Activated CD4-positive, alpha-beta T cell treated with anti-CD3 and anti-CD28 coated beads, Interleukin-2, amount 50 U/mL, for 16 hours (primary cell): ENCODE measurements around the gene PRRX2.

ENCODE experiments used
- DNase-seq: peaks from one replicate; pipeline ENCODE4 v3.0.0-alpha.2; 2020

Gene PRRX2

DNA sequence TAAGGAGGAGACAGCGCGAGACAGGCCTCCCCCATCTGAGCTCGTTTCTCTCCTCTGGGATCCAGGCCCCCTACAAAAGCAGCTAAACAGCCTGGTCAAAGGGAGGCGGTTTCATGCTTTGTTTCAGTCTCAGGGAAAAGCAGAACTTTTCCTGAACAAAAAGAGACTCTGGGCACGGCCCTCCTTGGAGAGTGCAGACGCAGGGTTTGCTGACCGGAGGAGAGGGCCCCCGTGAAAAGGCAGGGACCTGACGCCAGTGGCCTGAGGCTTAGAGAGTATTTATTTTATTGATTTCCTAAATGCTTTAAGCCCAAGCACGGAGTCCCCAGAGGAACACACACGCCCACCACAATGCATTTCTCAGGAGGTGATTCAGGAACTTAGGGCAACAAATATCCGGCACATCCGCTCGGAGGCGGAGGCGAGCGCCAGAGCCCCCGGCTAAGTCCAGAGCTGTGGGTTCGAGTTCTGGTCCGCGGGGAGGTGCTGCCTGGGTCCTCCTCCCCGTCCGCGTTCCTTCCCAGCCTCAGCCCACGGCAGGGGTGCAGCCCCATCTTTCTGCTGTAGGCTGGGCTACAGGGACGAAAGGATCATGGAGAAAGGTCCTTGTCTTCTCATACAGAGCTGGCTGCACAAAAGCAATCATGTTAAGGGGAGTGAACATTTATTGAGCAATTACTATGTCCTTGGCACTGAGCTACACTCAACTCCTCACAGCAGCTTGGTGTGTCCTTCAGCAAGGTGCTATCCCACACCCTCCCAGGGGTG lies 47.4 kb downstream of the PRRX2 start:
- no peak for DNase-seq

DNA sequence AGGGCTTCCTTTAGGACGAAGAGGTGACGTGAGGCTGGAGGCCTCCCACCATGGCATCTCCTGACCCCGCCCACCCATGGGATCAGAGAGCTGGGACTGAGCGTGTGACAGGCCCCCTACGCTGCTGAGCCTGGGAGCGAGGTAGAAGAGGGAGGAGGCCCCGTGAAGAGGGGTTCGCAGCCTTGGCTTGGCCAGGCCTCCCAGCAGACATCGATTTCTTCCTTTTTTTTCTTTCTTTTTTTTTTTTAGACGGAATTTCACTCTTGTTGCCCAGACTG lies 47.9 kb downstream of the PRRX2 start:
- no peak for DNase-seq

GRCh38 chr9:129714511-129715061 lies 49.1 kb downstream of the PRRX2 start:
- DNase-seq, result no peak

DNA sequence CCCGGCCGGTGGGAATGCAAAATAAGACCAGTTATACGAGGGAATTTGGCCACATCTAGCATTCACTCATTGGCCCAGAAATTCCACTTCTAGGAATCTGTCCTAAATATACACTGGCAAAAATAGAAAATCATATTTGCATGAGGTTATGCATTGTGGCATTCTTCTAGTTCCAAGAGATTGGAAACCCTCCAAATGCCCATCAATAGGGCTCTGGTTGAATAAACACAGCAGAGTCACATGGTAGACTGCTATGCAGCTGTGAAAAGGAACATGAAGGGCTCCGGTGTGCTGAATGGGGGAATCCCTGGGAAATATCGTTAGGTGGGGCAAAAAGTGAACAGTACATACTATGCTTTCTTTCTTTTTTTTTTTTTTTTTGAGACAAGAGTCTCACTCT lies 50.6 kb downstream of the PRRX2 start:
- no peak for DNase-seq

DNA sequence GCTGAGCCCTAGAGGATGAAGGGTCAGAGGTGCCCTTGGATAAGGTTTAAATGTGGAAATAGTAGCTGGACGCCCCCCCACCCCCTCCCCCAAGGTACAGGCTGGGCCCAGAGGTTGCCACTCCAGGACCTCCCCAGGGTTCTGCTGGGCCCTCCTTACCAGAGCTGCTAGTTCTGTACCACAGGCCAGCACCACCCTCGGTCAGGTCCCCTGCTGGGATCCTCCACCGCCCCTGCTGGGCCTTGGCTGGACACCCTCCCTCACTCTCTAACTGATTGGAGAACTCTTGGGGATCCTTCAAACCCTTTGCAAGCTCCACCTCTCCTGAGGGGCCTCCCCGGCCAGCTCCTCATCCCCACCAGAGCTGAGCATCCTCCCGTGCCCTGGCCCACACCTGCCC lies 52.5 kb downstream of the PRRX2 start:
- no peak for DNase-seq

GRCh38 chr9:129718647-129719046 lies 53.2 kb downstream of the PRRX2 start:
- DNase-seq, result no peak

DNA sequence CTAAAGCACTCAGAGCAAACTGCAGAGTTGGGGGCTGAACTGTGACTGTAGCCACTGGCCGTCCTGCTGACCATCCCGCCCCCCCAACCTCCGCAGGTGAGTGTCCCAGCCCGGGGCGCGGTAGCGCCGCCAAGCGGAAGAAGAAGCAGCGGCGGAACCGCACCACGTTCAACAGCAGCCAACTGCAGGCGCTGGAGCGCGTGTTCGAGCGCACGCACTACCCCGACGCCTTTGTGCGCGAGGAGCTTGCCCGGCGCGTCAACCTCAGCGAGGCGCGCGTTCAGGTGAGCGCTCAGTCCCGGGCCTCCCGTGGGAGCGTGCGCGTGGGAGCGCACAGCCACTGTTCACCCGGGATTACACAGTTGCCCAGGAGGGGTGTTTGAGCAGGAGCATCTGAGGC lies 53.7 kb downstream of the PRRX2 start:
- DNase-seq, result no peak

- DNase-seq, result no peak
These were observed 54.9 kb downstream of the PRRX2 start for GRCh38 chr9:129720181-129720864.

DNA sequence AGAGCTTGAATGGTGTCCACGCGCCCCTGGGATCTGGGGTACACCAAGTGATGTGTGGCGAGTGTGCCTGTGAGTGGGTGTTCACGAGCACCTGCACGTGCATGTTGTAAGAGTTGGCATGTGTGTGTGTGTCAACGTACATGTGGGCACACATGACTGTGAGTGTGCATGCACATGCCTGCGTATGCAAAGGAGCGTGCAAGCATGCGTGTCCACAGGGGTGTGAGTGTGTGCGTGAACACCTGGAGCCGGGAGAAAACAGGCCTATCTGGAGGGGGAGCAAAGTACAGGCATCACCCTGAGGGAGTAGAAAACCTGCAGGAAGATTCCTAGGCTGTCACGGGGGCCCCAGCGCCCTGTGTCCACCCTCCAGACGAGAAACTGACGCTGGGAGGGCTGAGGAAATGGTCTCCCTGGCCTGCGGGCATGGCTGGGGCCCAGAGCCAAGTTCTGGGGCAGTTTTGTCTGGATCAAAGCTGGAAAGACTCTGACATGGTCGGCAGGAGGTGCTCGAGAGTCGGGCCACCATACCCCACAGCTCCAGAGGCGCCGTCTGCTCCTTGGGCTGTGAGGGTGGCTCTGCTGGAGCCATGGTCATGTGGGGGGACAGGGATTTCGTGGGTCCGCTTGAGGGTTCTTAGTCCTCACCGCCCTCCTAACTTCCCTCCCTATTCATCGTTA lies 55.6 kb downstream of the PRRX2 start:
- DNase-seq, result no peak

DNA sequence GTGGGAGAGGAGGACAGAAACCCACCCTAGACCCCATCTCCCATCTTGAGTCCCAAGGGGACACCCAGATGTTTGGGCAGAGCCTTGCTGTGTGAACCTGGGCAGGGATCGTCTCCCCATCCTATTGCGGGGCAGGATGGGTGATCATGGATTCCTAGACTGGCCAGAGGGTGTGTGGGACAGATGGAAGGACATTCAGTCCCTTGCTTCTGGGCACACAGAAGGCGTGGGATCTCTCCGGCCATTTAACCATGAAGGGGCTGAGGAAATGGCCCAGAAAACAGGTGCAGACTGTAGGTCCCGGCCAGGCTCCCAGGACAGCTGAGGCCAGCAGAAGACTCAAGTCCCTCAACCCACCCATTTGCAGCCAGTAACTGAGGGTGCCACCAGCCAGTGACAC lies 57.5 kb downstream of the PRRX2 start:
- no peak for DNase-seq

DNA sequence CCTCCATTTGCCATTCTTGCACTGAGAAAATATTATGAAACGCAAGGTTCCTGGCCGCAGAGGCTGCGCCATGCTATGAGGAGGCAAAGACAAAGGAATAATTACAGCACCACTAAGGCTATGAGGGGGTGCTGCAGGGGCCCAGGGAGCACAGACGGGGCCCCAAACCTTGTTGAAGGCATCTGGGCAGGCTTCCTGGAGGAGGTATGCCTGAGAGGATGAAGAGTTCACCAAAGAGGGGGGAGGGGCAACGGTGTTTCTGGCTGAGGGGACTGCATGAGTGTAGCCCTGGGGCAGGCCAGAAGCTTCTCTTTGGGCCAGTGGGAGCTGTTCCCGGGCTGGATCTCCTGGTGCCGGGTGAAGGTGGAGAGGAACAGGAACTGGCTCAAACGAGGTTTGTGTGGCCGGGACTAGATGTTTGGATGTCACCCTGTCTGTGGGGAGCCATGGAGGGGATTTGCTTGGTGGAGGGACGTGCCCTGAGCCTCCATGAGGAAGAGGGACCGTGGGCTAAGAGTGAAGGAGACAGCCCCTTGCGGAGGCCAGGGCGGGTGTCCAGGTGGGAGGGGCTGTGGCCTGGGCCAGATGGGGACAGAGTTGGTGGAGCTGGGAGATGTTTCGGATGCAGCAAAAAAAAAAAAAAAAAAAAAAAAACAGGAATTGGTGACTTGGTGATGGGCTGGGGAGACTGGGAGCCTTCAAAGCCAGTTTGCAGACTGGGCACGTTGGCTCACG lies 59.2 kb downstream of the PRRX2 start:
- no peak for DNase-seq

DNA sequence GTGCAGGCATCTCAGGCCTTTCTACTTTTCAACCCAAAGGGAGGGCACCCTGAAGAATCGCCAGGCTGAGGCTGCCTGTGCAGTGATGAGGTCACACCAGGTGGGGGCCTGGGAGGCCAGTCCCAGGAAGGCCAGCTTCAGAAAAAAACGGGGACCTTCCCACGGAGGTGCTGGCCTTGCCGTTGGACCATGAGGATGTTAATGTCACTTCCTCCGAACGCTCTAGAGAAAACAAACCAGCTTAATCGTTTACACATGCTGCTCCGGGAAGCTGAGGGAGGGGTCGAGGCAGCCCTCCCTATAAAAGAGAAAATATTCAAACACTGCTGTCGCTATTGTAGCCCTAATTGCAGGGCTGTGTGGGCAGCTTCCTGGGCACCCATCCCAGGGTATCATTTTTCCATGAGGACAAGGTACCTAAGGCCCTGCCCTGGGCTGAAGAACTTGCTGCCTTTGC lies 60.4 kb downstream of the PRRX2 start:
- no peak for DNase-seq

DNA sequence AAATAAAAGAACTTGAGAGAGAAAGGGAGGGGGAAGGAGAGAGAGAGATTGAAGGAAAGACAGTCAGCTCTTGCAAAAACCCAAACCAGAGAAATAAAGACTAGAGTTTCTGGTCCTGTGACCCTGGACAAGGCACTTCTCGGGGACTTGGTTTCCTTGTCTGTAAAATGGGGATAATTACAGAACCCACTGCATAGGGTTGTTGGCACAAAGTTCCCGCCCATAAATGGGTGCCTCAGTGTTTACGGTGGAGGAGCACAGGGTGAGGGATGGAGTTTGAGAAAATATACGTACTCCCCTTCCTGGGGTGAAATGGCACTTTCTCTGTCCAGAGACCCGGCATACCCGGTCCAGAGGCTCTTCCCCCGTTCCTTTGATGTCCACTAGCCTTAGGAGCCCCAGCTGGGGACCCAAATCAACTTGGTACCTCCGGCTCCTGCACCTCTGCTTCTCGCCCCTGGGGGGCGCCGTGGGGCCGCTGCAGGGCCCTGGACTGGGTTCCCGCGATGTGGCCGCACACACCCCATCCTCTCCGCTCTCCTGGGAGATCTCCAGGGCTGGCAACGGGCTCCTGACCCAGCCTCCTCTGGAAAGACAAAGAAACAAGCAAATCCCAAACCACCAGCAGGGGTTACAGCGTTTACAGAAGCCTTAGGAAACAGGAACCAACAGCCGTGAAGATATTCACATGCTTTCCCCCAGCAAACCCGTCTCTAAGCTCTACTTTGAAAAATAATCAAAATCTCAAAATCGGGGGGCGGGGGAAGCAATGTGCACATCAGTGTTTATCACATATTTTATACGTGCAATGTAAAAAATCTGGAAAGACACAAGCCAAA lies 61.1 kb downstream of the PRRX2 start:
- peak; percentile 61 for DNase-seq

- no peak for DNase-seq
These were observed 63.3 kb downstream of the PRRX2 start for GRCh38 chr9:129728744-129729143.

DNA sequence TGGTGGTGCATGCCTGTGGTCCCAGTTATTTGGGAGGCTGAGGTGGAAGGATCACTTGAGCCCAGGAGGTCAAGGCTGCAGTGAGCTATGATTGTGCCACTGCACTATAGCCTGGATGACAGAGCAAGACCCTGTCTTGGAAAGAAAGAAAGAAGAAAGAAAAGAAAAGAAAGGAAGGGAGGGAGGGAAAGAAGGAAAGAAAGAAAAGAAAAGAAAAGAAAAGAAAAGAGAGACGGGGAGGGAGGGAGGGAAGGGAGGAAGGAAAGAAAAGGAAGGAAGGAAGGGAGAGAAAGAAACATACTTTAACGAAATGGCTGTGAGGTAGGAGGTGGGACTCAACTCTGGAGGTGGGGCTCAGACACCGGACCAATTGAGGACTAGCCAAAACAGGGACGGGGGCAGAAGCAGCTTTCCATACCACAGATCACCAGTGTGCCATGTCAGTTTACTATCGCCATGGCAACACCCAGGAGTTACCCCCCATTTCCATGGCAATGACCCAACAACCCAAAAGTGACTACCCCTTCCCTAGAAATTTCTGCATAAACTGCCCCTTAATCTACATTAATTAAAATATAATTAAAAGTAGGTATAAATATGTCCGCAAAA lies 66.1 kb downstream of the PRRX2 start:
- no peak for DNase-seq

GRCh38 chr9:129732100-129732499 lies 66.7 kb downstream of the PRRX2 start:
- no peak for DNase-seq

DNA sequence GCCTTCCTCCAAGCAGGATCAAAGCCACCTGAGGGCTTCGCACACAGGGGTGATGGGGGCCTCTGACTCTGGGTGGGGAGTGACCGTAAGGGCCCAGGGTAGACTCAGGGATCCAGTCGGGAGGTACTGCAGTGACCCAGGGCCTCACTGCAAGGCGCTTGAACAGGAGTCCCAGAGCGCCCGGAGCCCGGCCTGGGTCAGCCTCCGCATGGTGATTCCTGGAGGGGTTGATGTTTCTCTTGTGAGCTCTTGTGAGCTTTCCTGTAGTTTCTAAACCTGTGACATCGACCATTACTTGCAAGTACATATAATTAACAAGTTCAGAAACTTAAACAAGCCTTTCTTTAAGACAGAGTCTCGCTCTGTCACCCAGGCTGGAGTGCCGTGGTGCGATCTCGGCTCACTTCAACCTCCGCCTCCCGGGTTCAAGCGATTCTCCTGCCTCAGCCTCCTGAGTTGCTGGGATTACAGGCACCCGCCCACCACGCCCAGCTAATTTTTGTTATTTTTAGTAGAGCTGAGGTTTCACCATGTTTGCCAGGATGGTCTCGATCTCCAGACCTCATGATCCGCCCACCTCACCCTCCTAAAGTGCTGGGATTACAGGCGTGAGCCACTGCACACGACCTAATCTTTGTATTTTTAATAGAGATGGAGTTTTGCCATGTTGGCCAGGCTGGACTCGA lies 67.6 kb downstream of the PRRX2 start:
- DNase-seq, result no peak

- no peak for DNase-seq
These were observed 68.1 kb downstream of the PRRX2 start for GRCh38 chr9:129733632-129733953.

DNA sequence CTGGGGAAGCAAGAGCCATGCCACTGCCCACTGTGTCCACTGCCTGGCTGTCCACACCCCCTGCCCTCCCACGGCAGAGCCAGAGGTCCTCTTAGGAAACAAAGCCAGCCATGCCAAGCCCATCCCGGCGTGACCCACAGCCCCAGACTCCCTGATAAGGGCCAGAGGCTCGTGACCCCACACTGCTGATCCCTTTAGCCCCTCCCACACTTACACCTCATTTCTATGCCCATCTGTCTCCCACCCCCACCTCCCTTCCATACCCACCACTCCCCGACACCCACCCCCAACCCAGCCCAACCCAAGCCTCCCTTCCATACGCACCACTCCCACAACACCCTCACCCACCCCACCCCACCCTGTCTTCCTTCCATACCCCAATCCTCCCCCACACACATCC lies 70.1 kb downstream of the PRRX2 start:
- no peak for DNase-seq

DNA sequence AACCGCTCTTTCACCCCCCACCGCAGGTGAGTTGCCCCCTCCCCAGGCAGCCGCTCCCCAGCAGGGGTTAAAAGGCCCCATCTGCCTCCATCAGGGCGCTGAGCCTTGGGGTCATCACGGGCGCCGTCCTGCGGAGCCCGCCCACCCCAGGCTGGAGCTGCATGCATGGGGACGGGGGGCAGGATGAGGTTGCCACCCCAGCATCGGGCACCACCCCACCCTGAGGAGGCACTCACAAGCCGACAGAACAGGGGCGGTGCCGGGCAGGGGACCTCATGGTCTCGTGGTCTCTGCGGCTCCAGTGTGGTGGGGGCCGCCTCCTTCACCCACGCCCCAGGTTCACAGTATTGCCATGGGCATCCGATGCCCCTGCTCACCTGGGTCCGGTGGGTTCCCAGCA lies 70.9 kb downstream of the PRRX2 start:
- DNase-seq, result no peak
